ENCODE data around the gene CLEC4F. TPM values are rescaled to one million over a fixed set of nuclear protein-coding genes. Genes with fewer than 3 reads are reported as not detected.

CLEC4F gene
- total and polyA plus RNA-seq, 2 experiments from 2014 or later = not detected

DNA sequence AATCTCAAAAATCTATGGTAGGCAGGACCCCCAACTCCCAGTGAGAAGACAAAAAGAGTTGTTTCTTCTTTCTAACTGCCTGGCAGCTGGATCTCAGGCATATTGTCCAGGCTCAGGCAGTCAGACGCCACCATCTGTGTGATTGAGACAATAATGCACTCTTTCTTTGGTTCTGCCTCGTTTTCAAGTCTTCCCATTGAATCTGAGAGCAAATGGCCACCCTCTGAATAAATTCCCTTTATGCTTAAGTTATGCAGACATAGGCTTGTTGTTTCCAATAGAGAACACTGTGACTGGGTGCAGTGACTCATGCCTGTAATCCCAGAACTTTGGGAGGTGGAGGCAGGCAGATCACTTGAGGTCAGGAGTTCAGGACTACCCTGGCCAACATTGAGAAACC lies 30.5 kb upstream of the CLEC4F start:
- Histone ChIP-seq H3K4me1 (ENCODE audit: insufficient read depth) (no peaks in the 10 kb centered on the region), H3K4me2 (no peak overlapping the region), H3K9me2 (ENCODE audit: insufficient read depth) (no peaks in the 10 kb centered on the region), H3K27me3 (ENCODE audit: insufficient read depth) (no peaks in the 10 kb centered on the region), H4K20me1 (replicated peaks; ENCODE audit: insufficient read depth) (no peaks in the 10 kb centered on the region), H3F3A (replicated peaks; ENCODE audit: low read depth) (no peaks in the 10 kb centered on the region), H3K27ac (ENCODE audit: low read depth) (no peak overlapping the region), H3K79me2 (replicated peaks; ENCODE audit: insufficient read depth) (no peaks in the 10 kb centered on the region), H2AFZ (no peak overlapping the region), H3K4me3 (no peak overlapping the region), H3K36me3 (ENCODE audit: insufficient read depth) (no peaks in the 10 kb centered on the region)
- H3K4me1 Mint-ChIP-seq = no peaks in the 10 kb centered on the region; the same call in 2 of the 3 replicates
- no peak overlapping the region for H3K4me3 Mint-ChIP-seq
- no peak for ATAC-seq
- no peaks in the 10 kb centered on the region for H3K36me3 Mint-ChIP-seq (ENCODE audit: low read depth)
- no peak for DNase-seq (ENCODE audit: low spot score)
- TF ChIP-seq CREB1 (CRISPR knock-in tag; IDR thresholded peaks at IDR 0.05; ENCODE audit: low read depth) = no peak
- TF ChIP-seq NANOG (IDR thresholded peaks at IDR 0.05; ENCODE audit: borderline replicate concordance) = no peak
- TF ChIP-seq, protein P1, sequence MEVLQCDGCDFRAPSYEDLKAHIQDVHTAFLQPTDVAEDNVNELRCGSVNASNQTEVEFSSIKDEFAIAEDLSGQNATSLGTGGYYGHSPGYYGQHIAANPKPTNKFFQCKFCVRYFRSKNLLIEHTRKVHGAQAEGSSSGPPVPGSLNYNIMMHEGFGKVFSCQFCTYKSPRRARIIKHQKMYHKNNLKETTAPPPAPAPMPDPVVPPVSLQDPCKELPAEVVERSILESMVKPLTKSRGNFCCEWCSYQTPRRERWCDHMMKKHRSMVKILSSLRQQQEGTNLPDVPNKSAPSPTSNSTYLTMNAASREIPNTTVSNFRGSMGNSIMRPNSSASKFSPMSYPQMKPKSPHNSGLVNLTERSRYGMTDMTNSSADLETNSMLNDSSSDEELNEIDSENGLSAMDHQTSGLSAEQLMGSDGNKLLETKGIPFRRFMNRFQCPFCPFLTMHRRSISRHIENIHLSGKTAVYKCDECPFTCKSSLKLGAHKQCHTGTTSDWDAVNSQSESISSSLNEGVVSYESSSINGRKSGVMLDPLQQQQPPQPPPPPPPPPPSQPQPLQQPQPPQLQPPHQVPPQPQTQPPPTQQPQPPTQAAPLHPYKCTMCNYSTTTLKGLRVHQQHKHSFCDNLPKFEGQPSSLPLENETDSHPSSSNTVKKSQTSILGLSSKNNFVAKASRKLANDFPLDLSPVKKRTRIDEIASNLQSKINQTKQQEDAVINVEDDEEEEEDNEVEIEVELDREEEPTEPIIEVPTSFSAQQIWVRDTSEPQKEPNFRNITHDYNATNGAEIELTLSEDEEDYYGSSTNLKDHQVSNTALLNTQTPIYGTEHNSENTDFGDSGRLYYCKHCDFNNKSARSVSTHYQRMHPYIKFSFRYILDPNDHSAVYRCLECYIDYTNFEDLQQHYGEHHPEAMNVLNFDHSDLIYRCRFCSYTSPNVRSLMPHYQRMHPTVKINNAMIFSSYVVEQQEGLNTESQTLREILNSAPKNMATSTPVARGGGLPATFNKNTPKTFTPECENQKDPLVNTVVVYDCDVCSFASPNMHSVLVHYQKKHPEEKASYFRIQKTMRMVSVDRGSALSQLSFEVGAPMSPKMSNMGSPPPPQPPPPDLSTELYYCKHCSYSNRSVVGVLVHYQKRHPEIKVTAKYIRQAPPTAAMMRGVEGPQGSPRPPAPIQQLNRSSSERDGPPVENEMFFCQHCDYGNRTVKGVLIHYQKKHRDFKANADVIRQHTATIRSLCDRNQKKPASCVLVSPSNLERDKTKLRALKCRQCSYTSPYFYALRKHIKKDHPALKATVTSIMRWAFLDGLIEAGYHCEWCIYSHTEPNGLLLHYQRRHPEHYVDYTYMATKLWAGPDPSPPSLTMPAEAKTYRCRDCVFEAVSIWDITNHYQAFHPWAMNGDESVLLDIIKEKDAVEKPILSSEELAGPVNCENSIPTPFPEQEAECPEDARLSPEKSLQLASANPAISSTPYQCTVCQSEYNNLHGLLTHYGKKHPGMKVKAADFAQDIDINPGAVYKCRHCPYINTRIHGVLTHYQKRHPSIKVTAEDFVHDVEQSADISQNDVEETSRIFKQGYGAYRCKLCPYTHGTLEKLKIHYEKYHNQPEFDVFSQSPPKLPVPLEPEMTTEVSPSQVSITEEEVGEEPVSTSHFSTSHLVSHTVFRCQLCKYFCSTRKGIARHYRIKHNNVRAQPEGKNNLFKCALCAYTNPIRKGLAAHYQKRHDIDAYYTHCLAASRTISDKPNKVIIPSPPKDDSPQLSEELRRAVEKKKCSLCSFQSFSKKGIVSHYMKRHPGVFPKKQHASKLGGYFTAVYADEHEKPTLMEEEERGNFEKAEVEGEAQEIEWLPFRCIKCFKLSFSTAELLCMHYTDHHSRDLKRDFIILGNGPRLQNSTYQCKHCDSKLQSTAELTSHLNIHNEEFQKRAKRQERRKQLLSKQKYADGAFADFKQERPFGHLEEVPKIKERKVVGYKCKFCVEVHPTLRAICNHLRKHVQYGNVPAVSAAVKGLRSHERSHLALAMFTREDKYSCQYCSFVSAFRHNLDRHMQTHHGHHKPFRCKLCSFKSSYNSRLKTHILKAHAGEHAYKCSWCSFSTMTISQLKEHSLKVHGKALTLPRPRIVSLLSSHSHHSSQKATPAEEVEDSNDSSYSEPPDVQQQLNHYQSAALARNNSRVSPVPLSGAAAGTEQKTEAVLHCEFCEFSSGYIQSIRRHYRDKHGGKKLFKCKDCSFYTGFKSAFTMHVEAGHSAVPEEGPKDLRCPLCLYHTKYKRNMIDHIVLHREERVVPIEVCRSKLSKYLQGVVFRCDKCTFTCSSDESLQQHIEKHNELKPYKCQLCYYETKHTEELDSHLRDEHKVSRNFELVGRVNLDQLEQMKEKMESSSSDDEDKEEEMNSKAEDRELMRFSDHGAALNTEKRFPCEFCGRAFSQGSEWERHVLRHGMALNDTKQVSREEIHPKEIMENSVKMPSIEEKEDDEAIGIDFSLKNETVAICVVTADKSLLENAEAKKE (CRISPR knock-in tag; IDR thresholded peaks at IDR 0.05) = no peak
- TF ChIP-seq, protein P2, sequence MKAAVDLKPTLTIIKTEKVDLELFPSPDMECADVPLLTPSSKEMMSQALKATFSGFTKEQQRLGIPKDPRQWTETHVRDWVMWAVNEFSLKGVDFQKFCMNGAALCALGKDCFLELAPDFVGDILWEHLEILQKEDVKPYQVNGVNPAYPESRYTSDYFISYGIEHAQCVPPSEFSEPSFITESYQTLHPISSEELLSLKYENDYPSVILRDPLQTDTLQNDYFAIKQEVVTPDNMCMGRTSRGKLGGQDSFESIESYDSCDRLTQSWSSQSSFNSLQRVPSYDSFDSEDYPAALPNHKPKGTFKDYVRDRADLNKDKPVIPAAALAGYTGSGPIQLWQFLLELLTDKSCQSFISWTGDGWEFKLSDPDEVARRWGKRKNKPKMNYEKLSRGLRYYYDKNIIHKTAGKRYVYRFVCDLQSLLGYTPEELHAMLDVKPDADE (IDR thresholded peaks at IDR 0.05) = no peak
- TF ChIP-seq, protein P3, sequence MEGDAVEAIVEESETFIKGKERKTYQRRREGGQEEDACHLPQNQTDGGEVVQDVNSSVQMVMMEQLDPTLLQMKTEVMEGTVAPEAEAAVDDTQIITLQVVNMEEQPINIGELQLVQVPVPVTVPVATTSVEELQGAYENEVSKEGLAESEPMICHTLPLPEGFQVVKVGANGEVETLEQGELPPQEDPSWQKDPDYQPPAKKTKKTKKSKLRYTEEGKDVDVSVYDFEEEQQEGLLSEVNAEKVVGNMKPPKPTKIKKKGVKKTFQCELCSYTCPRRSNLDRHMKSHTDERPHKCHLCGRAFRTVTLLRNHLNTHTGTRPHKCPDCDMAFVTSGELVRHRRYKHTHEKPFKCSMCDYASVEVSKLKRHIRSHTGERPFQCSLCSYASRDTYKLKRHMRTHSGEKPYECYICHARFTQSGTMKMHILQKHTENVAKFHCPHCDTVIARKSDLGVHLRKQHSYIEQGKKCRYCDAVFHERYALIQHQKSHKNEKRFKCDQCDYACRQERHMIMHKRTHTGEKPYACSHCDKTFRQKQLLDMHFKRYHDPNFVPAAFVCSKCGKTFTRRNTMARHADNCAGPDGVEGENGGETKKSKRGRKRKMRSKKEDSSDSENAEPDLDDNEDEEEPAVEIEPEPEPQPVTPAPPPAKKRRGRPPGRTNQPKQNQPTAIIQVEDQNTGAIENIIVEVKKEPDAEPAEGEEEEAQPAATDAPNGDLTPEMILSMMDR (conservative IDR thresholded peaks at IDR 0.05; ENCODE audit: low read depth in 2 of 2) = no peak
- TF ChIP-seq, protein P4, sequence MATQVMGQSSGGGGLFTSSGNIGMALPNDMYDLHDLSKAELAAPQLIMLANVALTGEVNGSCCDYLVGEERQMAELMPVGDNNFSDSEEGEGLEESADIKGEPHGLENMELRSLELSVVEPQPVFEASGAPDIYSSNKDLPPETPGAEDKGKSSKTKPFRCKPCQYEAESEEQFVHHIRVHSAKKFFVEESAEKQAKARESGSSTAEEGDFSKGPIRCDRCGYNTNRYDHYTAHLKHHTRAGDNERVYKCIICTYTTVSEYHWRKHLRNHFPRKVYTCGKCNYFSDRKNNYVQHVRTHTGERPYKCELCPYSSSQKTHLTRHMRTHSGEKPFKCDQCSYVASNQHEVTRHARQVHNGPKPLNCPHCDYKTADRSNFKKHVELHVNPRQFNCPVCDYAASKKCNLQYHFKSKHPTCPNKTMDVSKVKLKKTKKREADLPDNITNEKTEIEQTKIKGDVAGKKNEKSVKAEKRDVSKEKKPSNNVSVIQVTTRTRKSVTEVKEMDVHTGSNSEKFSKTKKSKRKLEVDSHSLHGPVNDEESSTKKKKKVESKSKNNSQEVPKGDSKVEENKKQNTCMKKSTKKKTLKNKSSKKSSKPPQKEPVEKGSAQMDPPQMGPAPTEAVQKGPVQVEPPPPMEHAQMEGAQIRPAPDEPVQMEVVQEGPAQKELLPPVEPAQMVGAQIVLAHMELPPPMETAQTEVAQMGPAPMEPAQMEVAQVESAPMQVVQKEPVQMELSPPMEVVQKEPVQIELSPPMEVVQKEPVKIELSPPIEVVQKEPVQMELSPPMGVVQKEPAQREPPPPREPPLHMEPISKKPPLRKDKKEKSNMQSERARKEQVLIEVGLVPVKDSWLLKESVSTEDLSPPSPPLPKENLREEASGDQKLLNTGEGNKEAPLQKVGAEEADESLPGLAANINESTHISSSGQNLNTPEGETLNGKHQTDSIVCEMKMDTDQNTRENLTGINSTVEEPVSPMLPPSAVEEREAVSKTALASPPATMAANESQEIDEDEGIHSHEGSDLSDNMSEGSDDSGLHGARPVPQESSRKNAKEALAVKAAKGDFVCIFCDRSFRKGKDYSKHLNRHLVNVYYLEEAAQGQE (IDR thresholded peaks at IDR 0.05; ENCODE audit: unreplicated experiment) = no peak
- no peak for TF ChIP-seq ZNF331 (CRISPR knock-in tag; IDR thresholded peaks at IDR 0.05; ENCODE audit: low read depth)
- no peak for TF ChIP-seq JUNB (IDR thresholded peaks at IDR 0.05; ENCODE audit: unreplicated experiment)
- TF ChIP-seq EZH2 (IDR thresholded peaks at IDR 0.05; ENCODE audit: low read depth, unreplicated experiment) = no peak
- no peak for TF ChIP-seq EZH2phosphoT487 (IDR thresholded peaks at IDR 0.05; ENCODE audit: unreplicated experiment)
- no peak for TF ChIP-seq STAT1 (IDR thresholded peaks at IDR 0.05; ENCODE audit: unreplicated experiment)
- no peak for TF ChIP-seq POLR2AphosphoS5 (IDR thresholded peaks at IDR 0.05; ENCODE audit: low read depth)
- TF ChIP-seq ZNF114 (CRISPR knock-in tag; IDR thresholded peaks at IDR 0.05) = no peak
- no peak overlapping the region for H3K27ac Mint-ChIP-seq
- H3K27me3 Mint-ChIP-seq (ENCODE audit: insufficient read depth, low read depth, poor library complexity) = peaks cover 4% of the 10 kb centered on the region
- peaks cover 4% of the 10 kb centered on the region; the same call in 1 of the 3 replicates for H3K9me3 Mint-ChIP-seq
